Peyer's patch (tissue), 4 donors: ENCODE data around the gene ISLR. TPM values are rescaled to one million over a fixed set of nuclear protein-coding genes. Genes with fewer than 3 reads are reported as not detected.

Experiments used
- DNase-seq, 3 donors: peaks; one replicate each; pipeline ENCODE4 v3.0.0-alpha.2; 2017 to 2019
- H3K27ac ChIP-seq, 4 donors: fragments of 200-600 bp; sonication (generic); one replicate each; pipeline ENCODE4 v1.5.1; 2016 to 2019
- H3K27me3 ChIP-seq, 2 donors: fragments of 200-600 bp; sonication (generic); one replicate each; pipeline ENCODE4 v1.5.1; 2019
- H3K36me3 ChIP-seq, 3 donors: fragments of 200-600 bp; sonication (generic); one replicate each; pipeline ENCODE4 v1.5.1; 2016 to 2019
- H3K4me1 ChIP-seq, 4 donors: fragments of 200-600 bp; sonication (generic); one replicate each; pipeline ENCODE4 v1.5.1; 2016 to 2019
- H3K4me3 ChIP-seq, 4 donors: fragments of 200-600 bp; sonication (generic); 1 replicate in 3 of 4; 2 replicates in 1 of 4; pipeline ENCODE4 v1.5.1; 2016 to 2019; ENCODE audit warnings: mild to moderate bottlenecking in 1 of 4
- H3K9me3 ChIP-seq, 4 donors: fragments of 200-600 bp; sonication (generic); one replicate each; pipeline ENCODE4 v1.5.1; 2016 to 2019; ENCODE audit warnings: mild to moderate bottlenecking in 1 of 4
- POLR2A ChIP-seq, 2 donors: fragments of 450-650 bp; IDR thresholded peaks; one replicate each; pipeline ENCODE4 v1.5.1; 2017; ENCODE audit warnings: antibody characterized with exemption in 2 of 2, mild to moderate bottlenecking in 2 of 2, moderate library complexity in 2 of 2
- total RNA-seq, 4 donors: library from RNA; depleted of rRNA; stranded (reverse); fragments of >200 nt; gene quantifications; one replicate each; pipeline ENCODE4 v1.1.0, GENCODE V29; 2016
- TF ChIP-seq, protein P1 (sequence below), 6 experiments: fragments of 450-650 bp in 4 of 6; fragments of 200-600 bp in 2 of 6; sonication (generic) in 1 of 6; IDR thresholded peaks; one replicate each; pipeline ENCODE4 v1.5.1; 2017 to 2019; ENCODE audit warnings: antibody characterized with exemption in 6 of 6, mild to moderate bottlenecking in 3 of 6, moderate library complexity in 1 of 6

The ISLR gene
- total RNA-seq, 4 donors from 2014 or later = 6.3 to 22.8 (median 17.5) TPM

- Histone ChIP-seq H3K4me1 (no peaks in the 10 kb centered on the region), H3K4me3 (no peak within 1 kb of the TSS), H3K9me3 (no peaks in the 10 kb centered on the region), H3K27ac (no peak within 1 kb of the TSS), H3K27me3 (no peaks in the 10 kb centered on the region), H3K36me3 (no peaks in the 10 kb centered on the region)
- DNase-seq = no peak
- no peak for TF ChIP-seq POLR2A (IDR thresholded peaks at IDR 0.05)
- TF ChIP-seq, protein P1, sequence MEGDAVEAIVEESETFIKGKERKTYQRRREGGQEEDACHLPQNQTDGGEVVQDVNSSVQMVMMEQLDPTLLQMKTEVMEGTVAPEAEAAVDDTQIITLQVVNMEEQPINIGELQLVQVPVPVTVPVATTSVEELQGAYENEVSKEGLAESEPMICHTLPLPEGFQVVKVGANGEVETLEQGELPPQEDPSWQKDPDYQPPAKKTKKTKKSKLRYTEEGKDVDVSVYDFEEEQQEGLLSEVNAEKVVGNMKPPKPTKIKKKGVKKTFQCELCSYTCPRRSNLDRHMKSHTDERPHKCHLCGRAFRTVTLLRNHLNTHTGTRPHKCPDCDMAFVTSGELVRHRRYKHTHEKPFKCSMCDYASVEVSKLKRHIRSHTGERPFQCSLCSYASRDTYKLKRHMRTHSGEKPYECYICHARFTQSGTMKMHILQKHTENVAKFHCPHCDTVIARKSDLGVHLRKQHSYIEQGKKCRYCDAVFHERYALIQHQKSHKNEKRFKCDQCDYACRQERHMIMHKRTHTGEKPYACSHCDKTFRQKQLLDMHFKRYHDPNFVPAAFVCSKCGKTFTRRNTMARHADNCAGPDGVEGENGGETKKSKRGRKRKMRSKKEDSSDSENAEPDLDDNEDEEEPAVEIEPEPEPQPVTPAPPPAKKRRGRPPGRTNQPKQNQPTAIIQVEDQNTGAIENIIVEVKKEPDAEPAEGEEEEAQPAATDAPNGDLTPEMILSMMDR (IDR thresholded peaks at IDR 0.05) = no peak
These were observed 29.2 kb downstream of the ISLR start, which contains the start of gene STRA6 for GRCh38 chr15:74202452-74203401. Gene STRA6 (minus strand): TSS chr15:74202787. CDS start chr15:74202267, 520 bp downstream.

GRCh38 chr15:74203914-74204431 lies 30.5 kb downstream of the ISLR start:
- H3K36me3 ChIP-seq = no peaks in the 10 kb centered on the region
- no peak for TF ChIP-seq POLR2A (IDR thresholded peaks at IDR 0.05)
- TF ChIP-seq, protein P1 (IDR thresholded peaks at IDR 0.05) = no peak
- no peak for DNase-seq

GRCh38 chr15:74205582-74205947 lies 32.1 kb downstream of the ISLR start:
- TF ChIP-seq POLR2A (IDR thresholded peaks at IDR 0.05) = no peak
- TF ChIP-seq, protein P1 (IDR thresholded peaks at IDR 0.05) = no peak
- Histone ChIP-seq H3K4me3 (no peak overlapping the region), H3K27ac (no peak overlapping the region), H3K36me3 (no peaks in the 10 kb centered on the region), H3K27me3 (no peaks in the 10 kb centered on the region), H3K9me3 (no peaks in the 10 kb centered on the region), H3K4me1 (no peaks in the 10 kb centered on the region)
- no peak for DNase-seq

More at GRCh38 chr15:74203914-74204431, 30.5 kb downstream of the ISLR start:
- Histone ChIP-seq H3K4me1 (no peaks in the 10 kb centered on the region), H3K27me3 (no peaks in the 10 kb centered on the region), H3K27ac (no peak overlapping the region), H3K9me3 (no peaks in the 10 kb centered on the region), H3K4me3 (no peak overlapping the region)

DNA sequence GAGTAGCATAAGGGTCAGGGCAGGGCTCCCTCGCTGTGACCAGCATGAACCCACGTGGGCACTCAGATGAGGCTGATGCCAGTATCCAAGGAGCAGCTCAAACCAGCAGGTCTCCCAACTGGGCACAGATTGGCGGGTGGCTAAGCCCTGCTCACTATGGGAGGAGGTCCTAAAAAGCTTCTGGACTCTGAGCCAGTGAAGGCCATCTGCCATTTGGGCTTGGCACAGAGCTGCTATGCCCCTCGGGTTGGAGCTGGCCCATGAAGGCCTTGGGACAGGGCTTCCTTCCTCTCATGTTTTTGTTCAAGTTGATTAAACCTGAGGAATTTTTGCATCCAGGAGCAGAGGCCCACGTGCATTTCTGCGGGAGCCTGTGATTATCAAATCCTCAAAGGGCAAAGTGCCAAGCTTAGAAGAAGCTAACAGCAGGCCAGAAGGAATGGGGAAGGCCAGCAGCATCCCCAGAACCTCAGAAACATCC lies 33.3 kb downstream of the ISLR start:
- TF ChIP-seq, protein P1 (IDR thresholded peaks at IDR 0.05) = no peak
- TF ChIP-seq POLR2A (IDR thresholded peaks at IDR 0.05) = no peak
- Histone ChIP-seq H3K27me3 (no peaks in the 10 kb centered on the region), H3K4me1 (no peaks in the 10 kb centered on the region), H3K9me3 (no peaks in the 10 kb centered on the region), H3K36me3 (no peaks in the 10 kb centered on the region), H3K27ac (no peak overlapping the region), H3K4me3 (no peak overlapping the region)
- no peak for DNase-seq

DNA sequence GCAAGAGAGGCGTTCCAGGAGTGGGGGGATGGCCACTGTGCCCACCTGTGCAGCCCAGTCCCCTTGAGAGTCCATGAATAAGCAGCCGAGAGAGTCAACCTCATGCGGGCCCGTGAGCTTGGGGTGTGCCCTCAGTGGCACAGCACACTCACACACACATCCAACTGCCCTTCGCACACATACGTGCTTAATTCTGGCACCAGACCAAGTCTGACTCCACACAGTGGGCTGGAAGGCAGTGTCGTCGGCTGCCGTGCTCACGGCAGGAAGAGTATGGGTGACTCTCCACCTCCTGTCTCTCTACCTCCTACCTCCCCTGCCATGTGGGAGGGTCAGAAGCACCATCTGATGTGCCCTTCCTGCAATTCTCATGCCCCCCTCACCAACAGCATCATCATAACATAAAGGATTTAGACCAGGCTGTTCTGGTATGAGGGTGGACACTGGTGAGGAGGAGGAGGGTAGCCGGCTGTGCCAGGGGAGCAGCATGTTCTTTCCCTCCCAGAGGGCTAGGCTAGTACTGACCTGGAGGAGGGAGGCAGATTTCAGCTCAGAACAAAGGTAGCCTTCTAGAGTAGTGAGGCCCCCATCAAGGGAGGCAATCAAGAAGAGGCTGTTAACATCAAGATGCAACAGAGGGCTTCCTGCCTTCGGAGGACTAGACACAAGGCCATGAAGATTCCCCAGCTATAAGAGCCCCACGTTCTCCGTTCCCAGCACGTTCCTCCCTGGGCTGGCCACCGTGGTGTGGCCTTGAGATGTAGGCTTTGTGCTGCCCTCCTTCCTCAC lies 34.3 kb downstream of the ISLR start:
- H3K27ac ChIP-seq = no peak overlapping the region

More for the DNA sequence above, 34.3 kb downstream of the ISLR start:
- H3K9me3 ChIP-seq = no peaks in the 10 kb centered on the region
- TF ChIP-seq, protein P1 (IDR thresholded peaks at IDR 0.05) = no peak
- TF ChIP-seq POLR2A (IDR thresholded peaks at IDR 0.05) = no peak
- no peak for DNase-seq
- no peak overlapping the region for H3K4me3 ChIP-seq
- H3K4me1 ChIP-seq = no peaks in the 10 kb centered on the region
- no peaks in the 10 kb centered on the region for H3K27me3 ChIP-seq
- no peaks in the 10 kb centered on the region for H3K36me3 ChIP-seq
